NCI-H2081 treated with DMSO at 0.1 percent for 48 hours (cell line): ENCODE measurements around the gene RBBP7.
A peak's percentile ranks its signal among the peaks of the same experiment; 100 is the strongest.

Source experiments
- DNase-seq: peaks from one replicate; lab custom pipeline; 2025; lab: John Stamatoyannopoulos, UW

Gene RBBP7

DNA sequence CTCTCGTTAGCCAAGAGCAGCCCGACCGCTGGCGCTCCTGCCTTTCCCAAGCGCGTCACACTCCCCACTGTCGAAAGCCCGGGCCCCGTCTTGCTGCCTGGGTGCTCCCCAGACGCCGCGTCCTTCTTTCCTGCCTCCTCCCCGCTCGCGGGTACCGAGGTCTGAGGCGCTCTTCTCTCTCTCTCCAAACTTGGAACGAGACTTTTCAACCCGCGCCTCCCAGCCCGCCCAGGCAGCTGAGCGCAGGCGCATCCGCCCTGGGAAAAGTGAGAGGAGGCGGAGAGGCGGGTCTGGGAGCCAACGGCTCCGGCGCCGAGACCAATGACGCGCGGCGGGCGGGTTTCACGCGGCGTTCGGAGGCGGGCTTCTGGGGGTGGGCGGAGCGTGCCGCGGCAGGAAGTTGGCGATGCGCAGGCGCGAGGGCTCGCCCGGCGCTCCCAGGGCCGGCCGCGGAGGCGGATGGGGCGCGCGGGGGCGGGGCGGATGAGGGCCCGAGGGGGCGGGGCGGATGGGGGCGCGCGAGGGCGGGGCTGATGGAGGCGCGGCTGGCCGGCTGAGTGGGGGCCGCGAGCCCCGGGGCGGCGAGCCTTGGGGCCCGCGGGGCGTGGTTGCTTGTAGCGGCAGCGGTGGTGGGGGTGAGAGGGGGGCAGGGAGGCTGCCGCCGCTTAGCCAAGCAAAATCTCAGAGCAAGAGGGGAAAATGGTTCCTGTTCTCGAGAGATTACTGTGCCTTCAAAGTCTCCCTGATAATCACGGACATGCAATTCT lies at the start of gene RBBP7:
RBBP7 (minus strand) TSS at position 268 of the 767 bp plus-strand sequence. CDS start 309 bp downstream, outside the sequence.
- DNase-seq, result peak; percentile 56

DNA sequence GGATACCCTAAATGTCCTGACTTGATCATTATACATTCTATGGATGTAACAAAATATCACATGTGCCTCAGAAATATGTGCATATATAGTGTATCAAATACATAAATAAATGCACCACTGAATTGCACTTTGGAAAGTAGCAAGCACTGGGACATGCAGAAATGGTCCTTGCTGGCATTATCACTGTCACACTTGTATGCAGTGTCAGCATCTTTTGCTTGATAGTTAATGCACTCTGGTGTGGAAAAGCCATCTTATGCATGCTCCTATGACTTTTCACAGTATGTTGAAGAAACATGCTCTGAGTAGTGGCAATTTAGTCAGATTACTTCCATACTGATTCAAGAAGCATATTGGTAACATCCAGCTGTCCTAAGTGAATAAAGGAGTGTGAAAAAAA lies 48.8 kb upstream of the RBBP7 start:
- DNase-seq, result no peak

DNA sequence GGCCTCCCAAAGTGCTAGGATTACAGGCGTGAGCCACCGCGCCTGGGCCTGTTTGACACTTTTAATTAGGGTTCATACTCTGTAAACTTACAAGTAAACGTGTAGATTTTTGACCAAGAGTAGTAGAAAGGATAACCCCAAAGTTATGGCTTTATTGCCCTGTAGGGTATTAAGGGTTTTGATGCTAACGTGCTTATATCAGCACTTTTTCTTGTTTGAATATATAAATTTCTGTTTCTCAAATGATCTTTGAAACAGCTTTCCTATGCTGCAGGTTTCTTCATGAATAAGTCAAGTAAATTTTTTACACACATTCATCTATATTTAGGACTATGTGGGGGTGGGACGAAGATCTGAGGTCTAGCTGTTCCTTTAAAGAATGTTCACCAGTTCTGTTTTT lies 47.0 kb upstream of the RBBP7 start:
- DNase-seq, result no peak

GRCh38 chrX:16916561-16916960 lies 46.4 kb upstream of the RBBP7 start:
- DNase-seq, result no peak

DNA sequence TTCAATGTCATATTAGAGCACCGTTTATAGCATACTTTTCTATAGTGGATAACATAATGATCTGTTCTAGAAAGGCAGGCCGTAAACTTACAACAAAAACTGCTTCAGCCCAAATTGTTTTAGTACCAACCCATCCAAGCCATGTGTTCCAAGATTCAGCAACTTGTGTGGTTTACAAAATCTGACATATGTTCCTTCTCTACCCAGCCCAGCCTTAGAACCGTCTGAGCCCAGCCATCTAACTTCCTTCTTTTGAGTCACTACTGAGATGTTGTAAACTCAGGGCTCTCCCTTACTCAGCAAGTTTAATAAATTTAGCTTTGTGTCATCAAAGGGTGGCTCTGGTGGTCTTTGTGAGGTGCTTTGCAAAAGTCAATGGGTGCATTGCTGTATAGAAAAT lies 43.9 kb upstream of the RBBP7 start:
- DNase-seq, result no peak

DNA sequence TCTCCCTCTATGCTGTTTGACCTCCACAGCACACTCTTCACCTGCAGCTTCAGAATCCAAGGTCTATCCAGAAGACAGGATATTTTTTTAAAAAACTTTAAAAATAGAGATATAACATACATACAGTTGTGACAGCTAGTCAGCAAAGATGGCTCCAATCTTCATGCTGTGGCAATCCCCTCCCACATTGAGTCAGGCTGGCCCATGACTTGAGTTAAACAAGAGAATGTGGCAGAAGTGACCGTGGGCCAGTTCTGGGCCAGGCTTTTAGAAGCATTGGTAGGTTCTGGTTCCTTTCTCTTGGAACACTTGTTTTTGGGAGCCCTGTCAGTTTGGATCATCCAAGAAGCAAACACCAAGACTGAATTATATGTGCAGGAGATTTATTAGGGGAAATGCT lies 40.2 kb upstream of the RBBP7 start:
- no peak for DNase-seq

DNA sequence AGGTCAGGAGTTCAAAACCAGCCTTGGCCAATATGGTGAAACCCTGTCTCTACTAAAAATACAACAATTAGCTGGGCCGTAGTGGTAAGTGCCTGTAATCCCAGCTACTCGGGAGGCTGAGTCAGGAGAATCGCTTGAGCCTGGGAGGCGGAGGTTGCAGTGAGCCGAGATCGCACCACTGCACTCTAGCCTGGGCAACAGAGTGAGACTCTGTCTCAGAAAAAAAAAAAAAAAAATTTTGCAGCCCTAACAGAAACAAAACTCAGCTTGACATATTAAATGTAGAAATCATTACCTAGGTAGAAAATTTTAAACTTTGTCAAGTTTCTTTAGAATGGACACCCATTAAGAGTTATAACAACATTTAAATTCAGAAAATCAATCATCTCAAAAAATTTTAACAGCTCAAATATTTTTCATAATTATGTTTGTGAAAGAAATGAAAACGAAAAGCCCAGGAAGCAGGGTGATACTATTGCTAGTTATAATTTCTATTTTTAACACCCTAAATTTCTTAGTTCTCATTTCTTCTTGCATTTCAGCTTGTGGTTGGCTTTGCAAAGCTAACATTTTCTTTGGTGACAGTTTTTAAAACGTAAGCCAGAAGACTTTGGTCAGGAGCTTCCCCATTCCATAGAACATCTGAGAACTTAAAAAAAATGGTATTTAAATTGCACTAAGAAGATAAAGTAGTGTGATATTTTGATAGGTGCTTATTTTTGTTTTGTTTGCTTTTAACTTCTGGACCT lies 33.3 kb upstream of the RBBP7 start:
- DNase-seq, result no peak

DNA sequence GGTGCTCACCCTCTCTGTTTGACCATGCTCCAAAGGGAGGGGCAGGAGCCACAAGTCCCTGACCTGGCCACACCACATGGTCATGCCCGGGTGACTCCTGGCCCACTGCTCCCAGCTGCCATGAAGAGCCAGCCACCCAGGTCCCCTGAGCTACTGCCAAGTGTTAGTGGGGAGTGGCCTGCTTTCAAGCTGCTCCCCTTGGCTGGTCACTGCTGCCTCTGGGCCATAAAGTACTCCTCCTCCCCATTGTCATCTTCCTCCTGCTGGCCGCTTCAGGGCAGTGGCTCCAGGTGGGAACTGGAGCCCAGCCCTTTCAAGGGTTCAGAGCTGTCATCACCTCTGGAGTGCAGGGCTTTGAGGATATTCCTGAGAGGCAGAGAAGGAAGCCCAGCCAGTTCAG lies 27.3 kb upstream of the RBBP7 start:
- no peak for DNase-seq

DNA sequence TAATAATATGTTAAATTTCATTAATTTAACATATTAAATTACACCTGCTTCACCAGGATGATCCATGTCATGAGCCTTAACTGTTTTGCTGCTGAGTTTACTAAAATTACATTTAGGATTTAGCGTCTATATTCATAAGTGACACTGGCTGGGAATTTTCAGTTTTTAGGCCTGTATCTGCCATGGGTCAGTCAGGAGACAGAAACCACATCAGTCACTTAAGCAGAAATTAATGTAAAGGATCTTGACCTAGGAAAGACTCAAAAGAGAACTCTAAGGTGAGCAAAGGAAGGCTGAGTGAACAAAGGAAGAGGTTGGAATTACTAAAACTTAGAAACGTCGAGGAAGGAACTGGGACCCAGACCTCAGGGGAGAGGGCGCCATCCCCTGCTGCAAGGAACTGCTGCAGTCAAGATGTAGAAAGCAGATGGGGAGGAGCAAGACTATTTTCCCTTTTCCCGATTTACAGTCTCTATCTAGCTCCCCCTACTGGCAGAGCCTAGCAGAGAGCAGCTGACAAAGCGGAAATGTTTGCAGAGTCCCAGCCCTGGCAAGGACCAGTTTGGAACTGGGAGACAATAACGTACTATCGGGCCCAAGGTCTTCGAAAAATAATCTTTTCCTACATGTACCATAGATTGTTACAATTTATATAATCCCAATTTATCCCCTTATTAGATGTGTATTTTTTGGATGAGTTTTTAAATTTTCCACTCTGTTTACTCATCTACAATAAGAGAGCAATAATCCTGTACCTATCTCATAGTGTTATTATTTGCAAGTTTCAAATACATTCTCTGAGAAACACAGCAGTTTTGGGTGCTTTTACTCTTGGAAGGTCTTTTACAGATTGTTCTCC lies 22.6 kb upstream of the RBBP7 start:
- peak; percentile 13 for DNase-seq

DNA sequence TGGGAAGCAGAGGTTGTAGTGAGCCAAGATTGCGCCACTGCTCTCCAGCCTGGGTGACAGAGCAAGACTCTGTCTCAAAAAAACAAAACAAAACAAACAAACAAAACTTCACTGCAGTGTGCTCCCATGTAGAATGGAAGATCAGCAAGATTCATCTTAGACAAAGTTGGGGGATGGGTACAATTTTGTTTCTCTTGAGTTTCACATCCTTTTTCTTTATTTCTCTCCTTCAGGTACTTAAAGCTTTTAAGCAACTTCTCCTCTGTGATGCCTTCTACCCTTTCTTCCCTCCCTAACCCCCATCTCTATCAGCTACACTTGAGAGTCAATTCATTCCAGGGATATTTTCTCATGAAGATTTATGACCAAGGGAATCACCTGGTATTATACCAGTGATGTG lies 15.5 kb upstream of the RBBP7 start:
- no peak for DNase-seq

GRCh38 chrX:16883487-16883804 lies 13.3 kb upstream of the RBBP7 start:
- DNase-seq, result no peak

- peak; percentile 50 for DNase-seq
Measured at GRCh38 chrX:16882702-16883486, 12.7 kb upstream of the RBBP7 start.

- peak; percentile 46 for DNase-seq
Measured at GRCh38 chrX:16882169-16882568, 12.0 kb upstream of the RBBP7 start.

DNA sequence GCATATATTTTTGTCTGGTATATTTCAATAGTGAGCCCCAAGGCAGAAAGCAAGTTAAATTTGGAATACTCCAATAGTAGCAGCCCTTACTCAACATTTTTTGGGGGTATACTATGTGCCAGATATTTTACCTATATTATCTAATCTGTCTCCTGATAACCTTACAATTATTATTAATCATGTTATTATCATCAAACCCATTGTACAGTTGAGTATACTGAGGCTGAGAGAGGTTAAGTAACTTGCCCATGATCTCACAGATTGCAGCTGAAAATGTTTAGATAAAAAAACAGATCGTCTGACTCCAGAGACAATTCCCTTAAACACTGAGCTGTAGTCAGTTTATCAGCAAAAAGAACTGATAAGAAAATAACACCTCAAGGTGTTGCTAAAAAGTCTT lies 6.5 kb upstream of the RBBP7 start:
- DNase-seq, result no peak

DNA sequence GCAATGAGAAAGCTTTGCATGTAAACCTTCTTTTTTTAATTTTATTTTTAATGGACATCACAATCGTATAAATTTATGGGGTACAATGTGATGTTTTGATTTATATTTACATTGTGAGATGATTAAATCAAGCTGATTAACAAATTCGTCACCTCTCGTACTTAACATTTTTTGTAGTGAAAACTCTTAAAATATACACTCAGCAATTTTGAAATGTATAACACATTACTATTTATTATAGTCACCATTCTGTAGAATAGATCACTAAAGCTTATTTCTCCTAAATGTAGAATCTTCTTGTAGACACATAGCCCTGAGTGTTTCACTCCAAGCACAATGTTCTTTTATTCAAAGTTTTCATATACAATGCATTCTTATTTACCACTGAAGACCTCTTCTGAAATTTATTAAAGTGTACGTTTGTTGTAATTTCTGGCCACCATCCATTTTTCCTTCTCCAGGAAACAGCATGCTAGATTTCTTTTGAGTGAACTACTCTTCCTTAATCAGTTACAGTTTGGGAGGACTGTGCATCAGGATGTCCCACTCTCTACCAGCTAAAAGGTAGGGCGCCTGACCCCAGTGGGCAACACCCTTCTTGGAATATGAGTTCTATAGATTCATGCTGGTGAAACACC lies 4.4 kb upstream of the RBBP7 start:
- DNase-seq, result no peak

DNA sequence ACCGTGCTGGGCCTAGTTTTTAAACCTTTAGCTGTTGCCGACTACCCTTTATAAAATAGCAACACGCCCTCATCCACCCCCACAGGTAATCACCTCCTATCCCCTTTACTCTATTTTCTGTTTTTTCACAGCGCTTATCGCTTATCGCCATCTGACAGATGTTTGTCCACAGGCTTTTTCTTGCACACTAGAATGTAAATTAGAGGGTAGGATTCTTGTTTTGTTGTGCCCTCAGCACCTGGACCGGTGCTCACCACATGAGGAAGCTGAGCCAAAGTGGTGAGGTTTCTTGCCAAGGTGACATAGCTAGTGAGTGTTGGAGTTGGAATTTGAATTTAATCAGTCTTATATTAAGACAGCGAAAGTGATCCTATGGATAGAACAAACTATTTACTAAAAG lies 2.9 kb upstream of the RBBP7 start:
- DNase-seq, result no peak

GRCh38 chrX:16870862-16871815 lies 977 bp upstream of the RBBP7 start:
- no peak for DNase-seq

- peak; percentile 8 for DNase-seq
Measured at GRCh38 chrX:16869393-16870094, 618 bp downstream of the RBBP7 start.

DNA sequence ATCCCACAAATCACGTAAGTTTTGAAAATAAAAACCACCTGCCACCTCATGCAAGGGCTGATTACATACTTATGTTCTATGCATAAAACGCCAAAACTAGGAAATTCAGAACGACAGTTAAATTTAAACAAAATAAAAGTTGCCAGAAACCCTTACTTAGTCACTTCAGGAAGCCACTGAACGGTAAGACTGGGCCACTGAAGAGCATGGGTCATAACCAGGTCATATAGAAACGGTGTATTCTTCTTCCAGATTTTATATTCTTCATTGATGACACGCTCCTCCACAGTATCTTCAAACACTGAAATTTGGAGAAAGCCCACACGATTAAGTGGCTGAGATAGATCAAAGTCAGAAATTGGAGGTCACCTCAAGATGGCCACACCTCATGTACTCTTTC lies 1.2 kb downstream of the RBBP7 start:
- no peak for DNase-seq

DNA sequence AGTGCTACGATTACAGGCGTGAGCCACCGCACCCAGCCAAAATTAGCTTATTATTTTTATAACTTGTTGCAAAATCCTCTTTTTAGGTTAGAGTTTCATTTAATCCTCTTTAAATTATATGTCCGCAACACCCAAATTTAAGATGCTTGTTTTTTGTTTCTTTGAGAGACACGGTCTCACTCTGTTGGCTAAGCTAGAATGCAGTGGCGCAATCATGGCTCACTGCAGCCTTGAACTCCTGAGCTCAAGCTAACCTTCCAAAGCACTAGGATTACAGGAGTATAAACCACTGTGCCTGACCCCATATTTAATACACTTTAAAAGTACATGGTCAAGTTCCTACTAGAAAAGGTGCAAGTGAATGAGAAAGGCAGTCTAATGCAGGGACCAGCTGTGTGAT lies 2.2 kb downstream of the RBBP7 start:
- DNase-seq, result no peak
